HG03095 (cell line): ENCODE data around the gene ERCC2.

ENCODE experiments used
- ATAC-seq: cut with Tn5 transposase; IDR thresholded peaks from one replicate; pipeline ENCODE4 v1.9.1; 2021; ENCODE audit warnings: moderate library complexity; ENCODE audit not compliant: unreplicated experiment

ERCC2 gene

GRCh38 chr19:45356760-45357444 is 13.5 kb downstream of the ERCC2 start:
- ATAC-seq: no peak

GRCh38 chr19:45355910-45356309 is 14.5 kb downstream of the ERCC2 start:
- ATAC-seq: no peak

GRCh38 chr19:45355402-45355801 is 15.0 kb downstream of the ERCC2 start:
- ATAC-seq: no peak

GRCh38 chr19:45354241-45354842 is 16.0 kb downstream of the ERCC2 start:
- no peak for ATAC-seq

GRCh38 chr19:45352914-45353796 is 17.2 kb downstream of the ERCC2 start:
- ATAC-seq: no peak

- no peak for ATAC-seq
These were observed 17.9 kb downstream of the ERCC2 start for GRCh38 chr19:45352471-45352870.

- ATAC-seq: no peak
These were observed 18.3 kb downstream of the ERCC2 start for GRCh38 chr19:45352062-45352461.

GRCh38 chr19:45351401-45351952 is 18.9 kb downstream of the ERCC2 start:
- no peak for ATAC-seq

- no peak for ATAC-seq
These were observed 19.8 kb downstream of the ERCC2 start for GRCh38 chr19:45350477-45351058.

- ATAC-seq: no peak
These were observed 20.9 kb downstream of the ERCC2 start for GRCh38 chr19:45349430-45349941.

- ATAC-seq: no peak
These were observed 21.3 kb downstream of the ERCC2 start for GRCh38 chr19:45349126-45349415.

- no peak for ATAC-seq
These were observed 21.8 kb downstream of the ERCC2 start for GRCh38 chr19:45348367-45349125.

- no peak for ATAC-seq
These were observed 22.6 kb downstream of the ERCC2 start for GRCh38 chr19:45347570-45348366.

- no peak for ATAC-seq
These were observed 23.9 kb downstream of the ERCC2 start for GRCh38 chr19:45346449-45346848.

- no peak for ATAC-seq
These were observed 24.9 kb downstream of the ERCC2 start for GRCh38 chr19:45345506-45345860.

GRCh38 chr19:45344621-45345505 is 25.5 kb downstream of the ERCC2 start:
- no peak for ATAC-seq

- ATAC-seq: no peak
These were observed 27.5 kb downstream of the ERCC2 start for GRCh38 chr19:45342911-45343310.

- no peak for ATAC-seq
These were observed 29.4 kb downstream of the ERCC2 start for GRCh38 chr19:45340899-45341453.
